B cell (primary cell): ENCODE measurements around the gene UBAP1L. TPM values are rescaled to one million over a fixed set of nuclear protein-coding genes. Genes with fewer than 3 reads are reported as not detected.

Experiments
- ATAC-seq: fragments of 200-7000 bp; cut with Tn5 transposase; one replicate; pipeline ENCODE4 v1.10.0; 2021; ENCODE audit warnings: low read depth, mild to moderate bottlenecking, moderate number of reproducible peaks, moderate library complexity
- CTCF ChIA-PET: fragments of 350-600 bp; sonication (Branson Sonifier 250); formaldehyde crosslinking; loops from one replicate; lab custom pipeline; 2021; ENCODE audit warnings: antibody characterized with exemption, inconsistent platforms; lab: Charles Lee
- POLR2A ChIA-PET: fragments of 350-600 bp; sonication (Branson Sonifier 250); formaldehyde crosslinking; loops from one replicate; lab custom pipeline; 2021; ENCODE audit warnings: antibody characterized with exemption; lab: Charles Lee
- DNase-seq: peaks from one replicate; pipeline ENCODE4 v3.0.0; 2013
- H2AFZ ChIP-seq: 2 replicates; pipeline ENCODE4 v1.6.1; 2012; ENCODE audit warnings: mild to moderate bottlenecking, low read depth, low read length; ENCODE audit not compliant: insufficient read depth, poor library complexity, severe bottlenecking
- H3K27ac ChIP-seq, 2 donors: 1 replicate in 1 of 2; 2 replicates in 1 of 2; pipeline ENCODE4 v1.5.1; 2012 to 2013; ENCODE audit warnings: low read length in 2 of 2, mild to moderate bottlenecking in 2 of 2, moderate library complexity in 1 of 2
- H3K27me3 ChIP-seq, 4 experiments: fragments of 200-600 bp in 1 of 4; sonication (generic) in 1 of 4; replicated peaks in 1 of 4; 1 replicate in 2 of 4; 2 replicates in 2 of 4; pipeline versions ENCODE4 v1.6.1 to v1.7.0; 2013 to 2016; ENCODE audit warnings: low read length in 3 of 4, mild to moderate bottlenecking in 2 of 4, mixed read lengths in 1 of 4, moderate library complexity in 1 of 4; ENCODE audit not compliant: insufficient read depth in 4 of 4, control insufficient read depth in 3 of 4; ENCODE audit errors: control extremely low read depth in 1 of 4
- H3K36me3 ChIP-seq, 2 experiments: replicated peaks in 1 of 2; 1 replicate in 1 of 2; 2 replicates in 1 of 2; pipeline versions ENCODE4 v1.6.1 to v1.7.1; 2013; ENCODE audit warnings: low read length in 1 of 2; ENCODE audit not compliant: insufficient read depth in 2 of 2, control insufficient read depth in 1 of 2; ENCODE audit errors: control extremely low read depth in 1 of 2, extremely low read depth in 1 of 2
- H3K4me1 ChIP-seq, 2 donors: fragments of 200-600 bp in 1 of 2; sonication (generic) in 1 of 2; 1 replicate in 1 of 2; 2 replicates in 1 of 2; pipeline versions ENCODE4 v1.5.1 to v1.6.1; 2013 to 2017; ENCODE audit warnings: low read length in 2 of 2; ENCODE audit not compliant: control insufficient read depth in 2 of 2, insufficient read depth in 2 of 2
- H3K4me2 ChIP-seq: replicated peaks from 2 replicates; pipeline ENCODE3; 2012; ENCODE audit warnings: mild to moderate bottlenecking, low read depth, low read length; ENCODE audit not compliant: poor library complexity, severe bottlenecking
- H3K4me3 ChIP-seq, 5 experiments: fragments of 200-600 bp in 1 of 5; sonication (generic) in 1 of 5; 1 replicate in 3 of 5; 2 replicates in 2 of 5; pipeline versions ENCODE4 v1.5.1 to v1.7.0; 2011 to 2016; ENCODE audit warnings: low read length in 4 of 5, mild to moderate bottlenecking in 4 of 5, low read depth in 2 of 5, control low read depth in 1 of 5, moderate library complexity in 1 of 5; ENCODE audit not compliant: insufficient read depth in 1 of 5; ENCODE audit errors: control extremely low read depth in 1 of 5, extremely low read depth in 1 of 5
- H3K79me2 ChIP-seq: fragments of 200-600 bp; sonication (generic); one replicate; pipeline ENCODE4 v1.6.0; 2016; ENCODE audit warnings: low read length; ENCODE audit not compliant: control insufficient read depth, insufficient read depth
- H3K9ac ChIP-seq: fragments of 200-600 bp; sonication (generic); 2 replicates; pipeline ENCODE4 v1.6.1; 2017; ENCODE audit warnings: mild to moderate bottlenecking, low read length, moderate library complexity
- H3K9me3 ChIP-seq, 3 donors: one replicate each; pipeline versions ENCODE4 v1.6.1 to v1.7.1; 2013; ENCODE audit warnings: low read length in 2 of 3; ENCODE audit not compliant: control insufficient read depth in 2 of 3, insufficient read depth in 1 of 3; ENCODE audit errors: control extremely low read depth in 1 of 3
- H4K20me1 ChIP-seq: 2 replicates; pipeline ENCODE4 v1.6.0; 2012; ENCODE audit warnings: mild to moderate bottlenecking, low read length; ENCODE audit not compliant: insufficient read depth, control insufficient read depth, poor library complexity, severe bottlenecking
- H3K27ac Mint-ChIP-seq: one replicate; pipeline ENCODE4 v1.8.0; 2021; ENCODE audit warnings: mixed read lengths
- H3K27me3 Mint-ChIP-seq: one replicate; pipeline ENCODE4 v1.8.0; 2021; ENCODE audit warnings: mixed read lengths
- H3K4me1 Mint-ChIP-seq: one replicate; pipeline ENCODE4 v1.8.0; 2021; ENCODE audit warnings: mixed read lengths
- H3K4me3 Mint-ChIP-seq: one replicate; pipeline ENCODE4 v1.8.0; 2021; ENCODE audit warnings: mixed read lengths
- H3K9me3 Mint-ChIP-seq: one replicate; pipeline ENCODE4 v1.8.0; 2022; ENCODE audit warnings: mixed read lengths; ENCODE audit not compliant: insufficient read depth
- CTCF ChIP-seq: fragments of 200-600 bp; IDR thresholded peaks from one replicate; pipeline ENCODE4 v1.8.0; 2022; ENCODE audit warnings: antibody characterized with exemption, mild to moderate bottlenecking
- EZH2 ChIP-seq: IDR thresholded peaks from 2 replicates; pipeline ENCODE4 v1.6.1; 2012; ENCODE audit warnings: borderline replicate concordance, low read depth, mild to moderate bottlenecking, moderate library complexity, low read length; ENCODE audit not compliant: insufficient read depth, poor library complexity, severe bottlenecking
- WGBS: methylation state at CpG from one replicate; pipeline ENCODE4 v1.1.5; 2013; ENCODE audit warnings: missing lambda C conversion rate; ENCODE audit not compliant: insufficient coverage; 5-methylcytosine and 5-hydroxymethylcytosine counted together
- intact Hi-C: fragments of 100-400 bp; cut with micrococcal nuclease; formaldehyde crosslinking; loops from one replicate; pipeline ENCODE4 v1.10.0; 2022
- polyA plus RNA-seq: library from polyadenylated mRNA; depleted of rRNA; stranded (reverse); fragments of >200 nt; gene quantifications from 2 replicates; pipeline ENCODE4 v1.2.3, GENCODE V29; 2012
- total RNA-seq, 2 donors: library from RNA; stranded (reverse); fragments of 120-200 nt in 1 of 2; gene quantifications; 1 replicate in 1 of 2; 2 replicates in 1 of 2; pipeline versions ENCODE4 v1.2.3 to v1.2.4, GENCODE V29; 2013 to 2022

The UBAP1L gene
- total and polyA plus RNA-seq, 2 donors (not counting 1 experiment from before 2014, with no cell fraction given), result 8.5 to 18.4 TPM

DNA sequence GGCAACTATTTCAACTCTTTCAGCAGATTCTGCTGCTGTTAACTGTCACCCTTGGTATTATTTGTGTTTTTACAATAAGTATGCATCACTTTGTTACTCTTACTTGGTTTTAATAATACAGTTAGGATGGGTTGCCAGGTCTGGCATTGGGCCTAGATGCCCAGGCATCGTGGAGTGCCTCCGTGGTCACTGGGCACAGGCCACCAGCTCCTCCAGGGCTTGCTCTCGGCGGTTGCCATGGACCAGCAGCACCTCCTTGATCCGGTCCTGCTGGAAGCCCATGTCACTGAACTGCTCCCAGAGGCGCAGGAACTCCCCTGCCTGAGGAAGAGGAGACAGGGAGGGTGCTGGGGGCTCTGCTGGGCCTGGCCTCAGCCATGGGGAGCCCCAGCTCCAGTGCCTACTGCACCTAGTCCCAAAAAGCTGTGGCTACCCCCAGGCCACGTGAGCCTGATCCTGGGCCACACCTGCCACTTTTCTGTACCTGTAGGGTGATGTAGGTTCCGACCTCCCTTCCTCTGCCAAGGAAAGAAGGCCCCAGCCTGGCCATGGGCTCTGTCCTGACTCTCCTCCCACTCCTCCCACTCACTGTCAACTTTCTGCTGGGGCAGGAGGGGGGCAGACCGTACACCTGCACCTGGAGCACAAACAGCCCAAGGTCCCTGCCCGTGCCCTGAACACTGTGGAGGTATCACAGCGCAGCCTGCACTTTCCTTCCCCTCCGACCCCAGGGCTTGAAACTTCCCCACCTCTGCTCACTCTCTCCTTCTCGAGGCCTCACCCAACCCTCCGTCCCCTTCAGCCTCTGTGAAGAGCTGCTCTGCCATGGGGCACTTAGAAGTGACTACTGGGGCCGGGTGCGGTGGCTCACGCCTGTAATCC is 21.8 kb downstream of the UBAP1L start:
- no peaks in the 10 kb centered on the region for H3K27me3 Mint-ChIP-seq
- CTCF ChIA-PET, result no interaction called here
- H3K27ac ChIP-seq, result no peak overlapping the region
- TF ChIP-seq CTCF (no peak), EZH2 (no peak)
- ATAC-seq (no peak), DNase-seq (no peak)
- peaks cover 0 to 4% of the 10 kb centered on the region in 2 experiments for H3K36me3 ChIP-seq
- H3K79me2 ChIP-seq, result no peaks in the 10 kb centered on the region
- intact Hi-C loops, result no loop called here
- 97% methylated on average over 16 of the region's 17 CpGs for WGBS
- no peak overlapping the region for H2AFZ ChIP-seq
- H3K27ac Mint-ChIP-seq, result no peak overlapping the region
- H4K20me1 ChIP-seq, result no peaks in the 10 kb centered on the region
- no peak overlapping the region for H3K9ac ChIP-seq
- H3K27me3 ChIP-seq, result no peaks in the 10 kb centered on the region
- H3K4me1 Mint-ChIP-seq, result no peaks in the 10 kb centered on the region
- no peak overlapping the region for H3K4me3 ChIP-seq
- no peaks in the 10 kb centered on the region for H3K9me3 ChIP-seq
- no peak overlapping the region for H3K4me2 ChIP-seq
- no peak overlapping the region for H3K4me3 Mint-ChIP-seq
- H3K9me3 Mint-ChIP-seq, result no peaks in the 10 kb centered on the region
- no peaks in the 10 kb centered on the region for H3K4me1 ChIP-seq
- POLR2A ChIA-PET, result no interaction called here
